Stomach (tissue), 4 donors: Measurements from ENCODE around the gene RRP9.

ENCODE experiments used
- POLR2A ChIP-seq, 4 donors: fragments of 450-650 bp; IDR thresholded peaks; one replicate each; pipeline ENCODE4 v1.6.1; 2016; ENCODE audit warnings: antibody characterized with exemption in 4 of 4, control low read depth in 2 of 4, mild to moderate bottlenecking in 1 of 4, moderate library complexity in 1 of 4
- POLR2AphosphoS5 ChIP-seq, 3 donors: sonication (generic); formaldehyde crosslinking; IDR thresholded peaks; one replicate each; pipeline ENCODE4 v1.6.1; 2016; ENCODE audit warnings: antibody characterized with exemption in 3 of 3
- TF ChIP-seq, protein P1 (sequence below), 7 experiments: fragments of 450-650 bp in 4 of 7; fragments of 200-600 bp in 3 of 7; sonication (generic) in 3 of 7; IDR thresholded peaks; one replicate each; pipeline ENCODE4 v1.5.1; 2016 to 2019; ENCODE audit warnings: antibody characterized with exemption in 7 of 7, control low read depth in 2 of 7, mild to moderate bottlenecking in 1 of 7

- TF ChIP-seq, protein P1, sequence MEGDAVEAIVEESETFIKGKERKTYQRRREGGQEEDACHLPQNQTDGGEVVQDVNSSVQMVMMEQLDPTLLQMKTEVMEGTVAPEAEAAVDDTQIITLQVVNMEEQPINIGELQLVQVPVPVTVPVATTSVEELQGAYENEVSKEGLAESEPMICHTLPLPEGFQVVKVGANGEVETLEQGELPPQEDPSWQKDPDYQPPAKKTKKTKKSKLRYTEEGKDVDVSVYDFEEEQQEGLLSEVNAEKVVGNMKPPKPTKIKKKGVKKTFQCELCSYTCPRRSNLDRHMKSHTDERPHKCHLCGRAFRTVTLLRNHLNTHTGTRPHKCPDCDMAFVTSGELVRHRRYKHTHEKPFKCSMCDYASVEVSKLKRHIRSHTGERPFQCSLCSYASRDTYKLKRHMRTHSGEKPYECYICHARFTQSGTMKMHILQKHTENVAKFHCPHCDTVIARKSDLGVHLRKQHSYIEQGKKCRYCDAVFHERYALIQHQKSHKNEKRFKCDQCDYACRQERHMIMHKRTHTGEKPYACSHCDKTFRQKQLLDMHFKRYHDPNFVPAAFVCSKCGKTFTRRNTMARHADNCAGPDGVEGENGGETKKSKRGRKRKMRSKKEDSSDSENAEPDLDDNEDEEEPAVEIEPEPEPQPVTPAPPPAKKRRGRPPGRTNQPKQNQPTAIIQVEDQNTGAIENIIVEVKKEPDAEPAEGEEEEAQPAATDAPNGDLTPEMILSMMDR (IDR thresholded peaks at IDR 0.05): no peak
- TF ChIP-seq POLR2AphosphoS5 (IDR thresholded peaks at IDR 0.05) (no peak), POLR2A (IDR thresholded peaks at IDR 0.05) (no peak)
Observed at GRCh38 chr3:51977446-51978142, 35.9 kb upstream of the RRP9 start.
